GM12878 (cell line): ENCODE results near the gene ABCD4.

Experiments used
- ATF2 ChIP-seq: IDR thresholded peaks from 2 replicates; pipeline ENCODE4 v1.6.1; 2012; ENCODE audit warnings: low read length, inconsistent platforms
- BRCA1 ChIP-seq: IDR thresholded peaks from 2 replicates; pipeline ENCODE4 v1.6.1; 2011; ENCODE audit warnings: low read depth, low read length, improper control_type of control experiment
- CREM ChIP-seq: IDR thresholded peaks from 2 replicates; pipeline ENCODE4 v1.6.1; 2014; ENCODE audit warnings: antibody characterized with exemption, low read depth
- CTCF ChIP-seq, 3 experiments: IDR thresholded peaks in 2 of 3; conservative IDR thresholded peaks in 1 of 3; 2 replicates each; pipeline ENCODE4 v1.5.1; 2011; ENCODE audit warnings: low read depth in 3 of 3, low read length in 3 of 3, mild to moderate bottlenecking in 3 of 3, control low read depth in 2 of 3, moderate library complexity in 2 of 3, inconsistent platforms in 1 of 3, mixed read lengths in 1 of 3; ENCODE audit not compliant: control insufficient read depth in 2 of 3, insufficient read depth in 1 of 3; ENCODE audit errors: extremely low read depth in 1 of 3
- FOXK2 ChIP-seq: fragments of 450-650 bp; IDR thresholded peaks from 2 replicates; pipeline ENCODE4 v1.6.1; 2017; ENCODE audit warnings: mild to moderate bottlenecking, moderate library complexity
- GABPA ChIP-seq: IDR thresholded peaks from 2 replicates; pipeline ENCODE4 v1.6.1; 2014; ENCODE audit warnings: antibody characterized with exemption, low read depth, mild to moderate bottlenecking, inconsistent platforms
- NFYB ChIP-seq: IDR thresholded peaks from 2 replicates; pipeline ENCODE4 v1.6.1; 2011; ENCODE audit warnings: low read depth, mild to moderate bottlenecking, low read length, improper control_type of control experiment, moderate library complexity; ENCODE audit not compliant: insufficient read depth
- NRF1 ChIP-seq: conservative IDR thresholded peaks from 2 replicates; pipeline ENCODE4 v1.6.1; 2011; ENCODE audit warnings: mild to moderate bottlenecking, low read depth, low read length, improper control_type of control experiment
- POU2F2 ChIP-seq: IDR thresholded peaks from 3 replicates; pipeline ENCODE4 v1.6.1; 2011; ENCODE audit warnings: low read depth, mild to moderate bottlenecking, low read length, borderline replicate concordance
- SP1 ChIP-seq: IDR thresholded peaks from one replicate; pipeline ENCODE4 v1.6.1; 2011; ENCODE audit warnings: low read depth, low read length
- WRNIP1 ChIP-seq: IDR thresholded peaks from 2 replicates; pipeline ENCODE4 v1.6.1; 2011; ENCODE audit warnings: low read depth, low read length, improper control_type of control experiment, borderline replicate concordance
- ZNF274 ChIP-seq: IDR thresholded peaks from one replicate; pipeline ENCODE4 v1.8.0; 2011; ENCODE audit not compliant: insufficient read length, insufficient read depth

GRCh38 chr14:74275241-74275841, 27.4 kb downstream of the ABCD4 start:
- TF ChIP-seq ZNF274 (no peak), GABPA (no peak), CTCF (IDR thresholded peaks at IDR 0.05 in 2 of 3, conservative IDR thresholded peaks at IDR 0.05 in 1 of 3; ENCODE audit: control insufficient read depth in 2 of 3, extremely low read depth in 1 of 3, insufficient read depth in 1 of 3, low read depth in 3 of 3, low read length in 3 of 3) (no peak), ATF2 (no peak), SP1 (no peak), NRF1 (no peak), WRNIP1 (no peak), BRCA1 (no peak), NFYB (no peak), POU2F2 (no peak), FOXK2 (no peak), CREM (no peak)
